ENCODE measurements around the gene CARS1.

DNA sequence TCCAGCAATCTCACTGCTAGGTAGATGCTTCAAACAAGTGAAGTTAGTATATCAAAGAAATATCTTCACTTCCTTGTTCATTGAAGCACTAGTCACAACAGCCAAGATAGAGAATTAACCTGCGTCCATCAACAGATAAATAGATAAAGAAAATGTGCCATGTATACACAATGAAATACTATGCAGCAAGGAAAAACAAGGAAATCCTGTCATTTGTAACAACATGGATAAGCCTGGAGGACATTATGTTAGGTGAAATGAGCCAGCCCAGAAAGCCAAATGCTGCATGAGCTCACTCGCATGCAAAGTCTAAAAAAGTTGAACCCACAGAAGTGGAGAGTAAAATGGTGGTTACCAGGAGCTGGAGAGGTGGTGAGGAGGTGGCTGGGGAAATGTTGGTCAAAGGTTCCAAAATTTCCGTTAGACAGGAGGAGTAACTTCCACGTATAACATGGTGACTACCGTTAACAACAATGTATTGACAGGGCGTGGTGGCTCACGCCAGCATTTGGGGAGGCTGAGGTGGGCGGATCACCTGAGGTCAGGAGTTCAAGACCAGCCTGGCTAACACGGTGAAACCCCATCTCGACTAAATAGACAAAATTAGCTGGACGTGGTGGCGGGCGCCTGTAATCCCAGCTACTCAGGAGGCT lies 23.6 kb upstream of the CARS1 start:
- TF ChIP-seq FOXA1 (IDR thresholded peaks at IDR 0.05) = no peak
- no peak for TF ChIP-seq SP1 (IDR thresholded peaks at IDR 0.05)
- TF ChIP-seq FOXK2 (IDR thresholded peaks at IDR 0.05) = no peak
- TF ChIP-seq, protein P1, sequence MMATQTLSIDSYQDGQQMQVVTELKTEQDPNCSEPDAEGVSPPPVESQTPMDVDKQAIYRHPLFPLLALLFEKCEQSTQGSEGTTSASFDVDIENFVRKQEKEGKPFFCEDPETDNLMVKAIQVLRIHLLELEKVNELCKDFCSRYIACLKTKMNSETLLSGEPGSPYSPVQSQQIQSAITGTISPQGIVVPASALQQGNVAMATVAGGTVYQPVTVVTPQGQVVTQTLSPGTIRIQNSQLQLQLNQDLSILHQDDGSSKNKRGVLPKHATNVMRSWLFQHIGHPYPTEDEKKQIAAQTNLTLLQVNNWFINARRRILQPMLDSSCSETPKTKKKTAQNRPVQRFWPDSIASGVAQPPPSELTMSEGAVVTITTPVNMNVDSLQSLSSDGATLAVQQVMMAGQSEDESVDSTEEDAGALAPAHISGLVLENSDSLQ (IDR thresholded peaks at IDR 0.05) = no peak
- no peak for TF ChIP-seq HDGF (IDR thresholded peaks at IDR 0.05; ENCODE audit: borderline replicate concordance)
- no peak for TF ChIP-seq BHLHE40 (IDR thresholded peaks at IDR 0.05; ENCODE audit: borderline replicate concordance)
- no peak for TF ChIP-seq FOXM1 (IDR thresholded peaks at IDR 0.05; ENCODE audit: borderline replicate concordance)
